Sciatic nerve (tissue), 2 donors: ENCODE data around the gene ADM5. TPM values are rescaled to one million over a fixed set of nuclear protein-coding genes. Genes with fewer than 3 reads are reported as not detected.
A peak's percentile ranks its signal among the peaks of the same experiment; 100 is the strongest.

Source experiments
- ATAC-seq: fragments of 200-7000 bp; cut with Tn5 transposase; one replicate; pipeline ENCODE4 v1.9.1; 2020; ENCODE audit warnings: mild to moderate bottlenecking, moderate library complexity
- DNase-seq: peaks from one replicate; pipeline ENCODE4 v3.0.0-alpha.2; 2020; ENCODE audit warnings: low spot score
- intact Hi-C: fragments of 100-400 bp; cut with DNase I; formaldehyde crosslinking; loops from one replicate; pipeline ENCODE4 v1.14.2; 2022
- total RNA-seq: library from RNA; stranded (reverse); fragmentation: NEBNext Ultra II Directional; extraction: Animal tissue kit (Norgen Biotek cat#: 25700); gene quantifications from one replicate; pipeline ENCODE4 v1.2.1, GENCODE V29; 2021
- donor health status: DM: no; HTN: no; CAD: no.
- donor health status: DM: no; HTN: no; CAD: no.

The ADM5 gene
- total RNA-seq, 1 donor from 2014 or later, result 3.7 TPM

DNA sequence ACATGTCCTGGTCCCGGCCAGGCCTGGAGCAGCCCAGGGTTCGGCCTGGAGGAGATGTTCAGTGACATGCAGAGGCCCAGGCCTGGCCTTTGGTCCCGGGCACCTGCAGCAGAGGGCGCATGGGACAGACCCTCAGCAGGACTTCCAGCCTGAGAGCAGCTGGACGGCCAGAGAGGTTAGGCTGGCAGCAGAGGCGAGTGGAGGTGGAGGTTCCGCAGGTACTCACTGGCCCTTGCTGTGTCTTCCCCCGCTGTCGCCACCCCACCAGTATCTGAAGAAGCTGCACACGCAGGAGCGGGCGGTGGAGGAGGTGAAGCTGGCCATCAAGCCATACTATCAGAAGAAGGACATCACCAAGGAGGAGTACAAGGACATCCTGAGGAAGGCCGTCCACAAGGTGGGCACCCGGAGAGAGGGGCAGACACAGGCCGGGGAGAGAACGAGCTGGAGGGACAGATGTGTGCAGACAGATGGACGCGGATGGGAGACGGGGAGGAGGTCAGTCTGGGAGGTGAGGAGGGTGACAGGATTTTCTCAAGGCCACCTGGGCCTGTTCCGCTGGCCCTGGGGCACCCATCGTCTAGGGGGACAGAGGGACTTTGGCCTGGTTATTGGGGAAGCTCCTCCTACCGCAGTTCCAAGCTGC lies 31.8 kb upstream of the ADM5 start:
- intact Hi-C loops, result no loop called here
- DNase-seq, result no peak
- no peak for ATAC-seq

DNA sequence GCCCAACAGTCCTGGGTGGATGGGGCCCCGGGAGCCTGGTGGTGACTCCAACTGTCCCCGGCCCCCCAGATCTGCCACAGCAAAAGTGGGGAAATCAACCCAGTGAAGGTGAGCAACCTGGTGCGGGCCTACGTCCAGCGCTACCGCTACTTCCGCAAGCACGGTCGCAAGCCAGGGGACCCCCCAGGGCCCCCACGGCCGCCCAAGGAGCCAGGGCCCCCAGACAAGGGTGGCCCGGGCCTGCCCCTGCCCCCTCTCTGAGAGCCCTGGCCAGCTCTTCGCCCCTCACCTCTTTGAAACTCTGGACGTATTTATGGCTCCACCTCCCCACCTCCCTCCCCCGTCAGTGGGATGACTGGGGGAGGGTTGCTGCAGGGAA lies 31.3 kb upstream of the ADM5 start:
- DNase-seq (no peak), ATAC-seq (no peak)
- intact Hi-C loops, result no loop called here

DNA sequence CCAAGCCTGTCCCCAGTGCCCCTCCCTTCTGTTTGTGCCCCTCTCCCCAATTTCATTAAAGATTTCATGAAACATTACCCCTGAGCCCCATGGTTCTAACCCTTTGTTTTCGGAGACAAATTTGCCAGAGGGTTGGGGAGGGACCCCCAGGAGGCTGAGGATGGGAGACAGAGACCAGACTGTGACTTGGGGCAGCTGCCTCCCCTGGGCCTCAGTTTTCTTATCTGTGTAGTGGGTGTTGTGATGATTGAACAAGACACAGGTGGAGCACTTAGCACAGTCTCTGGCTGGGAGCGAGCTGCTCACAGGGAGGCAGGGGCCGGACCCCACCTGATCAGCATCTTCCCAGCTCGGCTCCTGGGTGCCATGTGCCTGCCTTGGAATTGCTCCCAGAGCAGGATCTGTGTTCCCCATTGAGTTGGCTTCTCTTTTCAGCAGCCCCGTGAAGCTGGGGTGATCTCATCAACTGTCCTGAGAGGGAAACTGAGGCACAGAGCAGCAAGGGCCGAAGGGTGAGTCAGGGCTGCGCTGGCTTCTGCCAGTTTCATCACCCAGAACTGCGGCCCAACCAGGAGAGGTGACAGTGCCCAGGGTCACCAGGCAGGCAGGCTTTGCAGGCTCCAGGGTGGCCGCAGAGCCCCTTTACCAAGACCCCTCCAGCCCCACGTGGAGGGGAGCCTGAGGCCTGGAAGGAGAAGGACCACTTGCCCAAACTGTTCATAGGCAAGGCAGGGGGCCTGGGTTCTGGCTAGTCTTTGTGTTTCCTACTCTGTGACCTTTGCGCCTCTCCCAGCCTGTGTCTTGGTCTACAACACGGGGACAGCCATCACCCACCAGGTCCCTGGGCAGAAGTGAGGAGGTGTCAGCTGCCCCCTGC lies 30.6 kb upstream of the ADM5 start:
- intact Hi-C loops, result no loop called here
- DNase-seq, result no peak

DNA sequence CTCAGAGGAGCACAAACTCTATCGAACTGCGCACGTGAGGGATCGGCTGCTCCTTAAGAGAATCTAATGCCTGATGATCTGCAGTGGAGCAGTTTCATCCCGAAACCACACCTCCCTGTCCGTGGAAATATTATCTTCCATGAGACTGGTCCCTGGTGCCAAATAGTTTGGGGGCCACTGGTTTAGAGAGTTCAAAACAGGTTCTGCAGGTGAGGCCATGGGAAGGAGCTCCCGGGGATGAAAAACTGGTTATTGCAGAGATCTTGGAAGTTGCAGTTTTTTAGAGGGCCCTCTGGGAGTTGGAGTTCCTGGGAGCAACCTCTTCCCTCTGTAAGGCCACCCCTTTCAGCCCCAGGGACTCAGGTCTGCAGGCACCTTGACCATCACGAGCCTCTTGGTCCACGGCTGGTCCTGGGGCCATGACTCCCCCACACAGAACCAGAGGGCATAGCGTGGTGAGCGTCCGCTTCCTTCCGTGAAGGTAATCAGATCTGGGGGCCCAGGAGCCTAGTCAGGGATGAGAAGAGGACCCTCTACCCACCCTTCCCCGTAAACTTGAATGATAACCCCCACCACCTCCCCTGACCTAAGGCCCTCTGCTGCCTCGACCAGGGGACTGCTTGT lies 28.9 kb upstream of the ADM5 start:
- intact Hi-C loops, result no loop called here
- no peak for ATAC-seq
- DNase-seq, result no peak

More for the DNA sequence above, 30.6 kb upstream of the ADM5 start:
- no peak for ATAC-seq

DNA sequence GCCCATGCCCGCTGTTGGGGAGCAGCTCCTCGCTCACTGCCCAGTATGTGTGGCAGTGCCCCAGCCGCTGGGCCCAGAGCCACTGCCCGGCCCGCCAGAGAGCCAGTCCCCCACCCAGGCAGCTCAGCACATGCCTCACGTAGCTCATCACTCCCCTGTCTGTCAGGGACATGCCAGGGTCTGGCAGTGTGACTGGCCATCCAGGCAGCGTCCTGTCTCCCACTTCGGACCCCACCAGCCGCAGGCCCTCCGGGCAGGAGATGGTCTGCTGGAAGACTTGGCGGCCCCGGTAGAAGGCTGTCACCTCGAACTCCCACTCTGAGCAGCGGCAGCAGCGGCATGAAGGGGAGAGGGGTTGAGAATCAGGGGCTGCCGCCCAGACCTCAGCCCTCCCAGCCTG lies 27.4 kb upstream of the ADM5 start:
- intact Hi-C loops, result no loop called here

DNA sequence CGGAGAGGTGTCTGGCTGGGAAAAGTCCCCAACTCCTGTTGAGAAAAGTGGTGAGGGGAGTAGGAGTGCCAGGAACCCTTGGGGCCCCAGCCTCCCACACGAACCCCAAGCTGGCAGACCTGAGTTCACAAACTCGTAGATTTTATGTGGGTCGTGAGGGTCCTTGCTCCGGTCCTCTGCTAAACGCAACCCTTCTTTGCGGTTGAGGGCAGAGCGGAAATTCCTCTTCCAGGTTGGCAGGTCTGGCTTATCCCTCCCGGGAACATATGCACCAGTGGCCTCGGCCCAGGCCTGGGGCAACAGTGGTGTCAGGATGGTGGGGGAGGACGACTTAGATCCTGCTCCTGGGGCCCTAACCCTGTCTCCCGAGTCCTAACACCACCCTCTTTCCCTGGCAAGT lies 26.2 kb upstream of the ADM5 start:
- ATAC-seq (no peak), DNase-seq (no peak)
- intact Hi-C loops, result no loop called here

More for the DNA sequence above, 27.4 kb upstream of the ADM5 start:
- DNase-seq (no peak), ATAC-seq (no peak)

DNA sequence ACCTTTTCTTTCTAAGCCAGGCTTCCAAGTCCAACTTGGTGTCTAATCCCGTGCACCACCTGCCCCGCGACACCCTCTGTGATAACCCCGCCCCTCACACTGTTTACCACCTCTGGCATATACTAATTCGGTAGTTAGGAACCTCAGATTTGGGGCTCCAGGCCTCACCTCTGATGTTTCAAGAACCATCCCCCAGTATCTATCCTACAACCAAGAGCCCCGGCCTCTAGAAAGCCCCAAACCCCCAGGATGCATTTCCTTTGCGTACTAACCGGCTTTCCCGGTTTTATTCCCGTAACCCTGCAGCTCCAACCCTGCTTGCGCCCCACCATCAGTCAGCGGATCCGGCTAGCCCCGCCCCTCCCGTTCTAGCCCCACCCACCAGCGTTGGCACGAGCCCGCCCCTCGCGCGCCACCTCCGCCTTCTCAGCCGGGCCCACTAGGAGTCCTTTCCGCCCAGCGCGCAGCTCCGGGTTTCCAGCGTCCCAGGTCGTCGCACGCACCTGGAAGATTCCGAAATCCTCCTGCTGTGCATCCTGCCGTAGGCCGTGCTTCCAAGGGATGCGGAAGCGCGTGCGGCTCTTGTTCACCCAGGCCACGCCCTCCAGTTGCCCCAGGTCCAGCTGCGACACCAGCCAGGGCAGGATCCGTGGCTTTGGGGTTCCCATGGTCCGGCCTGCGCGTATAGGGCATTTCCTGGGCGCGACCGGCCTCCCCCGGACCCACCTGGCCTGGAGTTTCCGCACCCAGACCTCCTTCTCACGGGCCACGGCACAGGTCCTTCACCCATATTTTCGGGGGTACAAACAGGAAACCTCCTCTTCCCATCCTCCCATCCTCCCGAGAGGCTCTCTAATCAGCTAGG lies 25.0 kb upstream of the ADM5 start:
- peak; percentile 97 for DNase-seq
- intact Hi-C loops, result loop anchor here (5.0 kb wide), 1 partner anchor 212 kb away; the partner anchor contains the start of genes ALDH16A1 and PIH1D1
- ATAC-seq, result peak; percentile 86

DNA sequence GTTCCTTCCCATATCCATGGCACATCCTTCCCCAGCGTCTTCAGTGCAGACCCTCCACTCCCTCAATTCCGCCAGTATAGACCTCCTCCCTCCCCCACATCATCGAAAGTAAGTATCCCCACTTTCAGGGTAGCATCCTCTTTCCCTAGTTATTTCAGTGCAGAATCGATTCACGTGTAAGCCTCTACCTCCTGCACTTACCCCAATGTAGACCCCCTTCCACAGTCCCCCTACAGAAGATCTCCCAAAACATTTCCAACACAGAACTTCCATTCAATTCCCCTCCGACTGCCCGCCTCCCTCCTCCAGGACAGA lies 24.4 kb upstream of the ADM5 start:
- ATAC-seq (peak; percentile 1), DNase-seq (no peak)
- intact Hi-C loops, result loop anchor here (5.0 kb wide), 1 partner anchor 213 kb away; the partner anchor contains the start of genes ALDH16A1 and PIH1D1

DNA sequence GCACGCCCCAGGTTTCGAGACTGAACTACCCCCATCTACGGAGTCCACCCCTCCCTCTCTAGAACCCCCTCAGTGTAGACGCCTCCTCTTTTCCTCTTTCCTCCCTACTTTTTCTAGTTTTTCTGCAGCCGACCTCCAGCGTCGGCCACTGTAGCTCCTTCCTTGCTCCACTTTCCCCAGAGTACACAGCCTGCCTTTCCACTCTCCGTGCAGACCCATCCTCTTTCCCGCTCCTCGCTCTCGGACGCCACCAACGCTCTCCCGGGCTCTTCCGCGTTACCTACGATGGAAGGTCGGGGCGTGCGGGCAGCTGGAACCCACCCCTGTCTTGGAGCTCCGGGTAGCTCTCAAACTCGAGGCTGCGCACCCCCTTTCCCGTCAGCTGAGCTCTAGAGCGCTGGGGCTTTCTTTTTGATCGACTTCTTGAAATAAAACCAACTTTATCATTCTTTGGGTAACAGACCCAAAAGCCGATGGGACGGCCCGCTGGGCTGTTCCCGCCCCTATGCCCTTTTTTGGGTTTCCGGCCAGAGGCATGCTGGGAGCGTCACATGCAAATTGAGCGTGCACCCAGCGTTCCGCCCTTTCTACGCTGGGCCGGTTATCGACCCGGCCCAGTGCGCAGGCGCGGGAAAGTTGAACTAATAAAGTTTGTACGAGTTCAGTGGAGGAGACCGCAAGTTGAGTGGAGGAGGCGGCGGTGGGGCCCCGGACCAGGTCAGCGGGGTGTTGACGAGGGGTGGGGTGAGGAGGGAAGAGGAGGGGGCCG lies 23.9 kb upstream of the ADM5 start, which contains the start of the genes BCL2L12 and IRF3:
TSS of gene BCL2L12 (plus strand) at position 583 of the 769 bp plus-strand sequence. CDS start 760 bp downstream, outside the sequence.
TSS of gene IRF3 (minus strand) at position 507 of the 769 bp plus-strand sequence. CDS start 1,019 bp downstream, outside the sequence.
- ATAC-seq, result peak; percentile 97
- peak; percentile 100 for DNase-seq
- intact Hi-C loops, result loop anchor here (5.0 kb wide), 1 partner anchor 213 kb away; the partner anchor contains the start of genes ALDH16A1 and PIH1D1

DNA sequence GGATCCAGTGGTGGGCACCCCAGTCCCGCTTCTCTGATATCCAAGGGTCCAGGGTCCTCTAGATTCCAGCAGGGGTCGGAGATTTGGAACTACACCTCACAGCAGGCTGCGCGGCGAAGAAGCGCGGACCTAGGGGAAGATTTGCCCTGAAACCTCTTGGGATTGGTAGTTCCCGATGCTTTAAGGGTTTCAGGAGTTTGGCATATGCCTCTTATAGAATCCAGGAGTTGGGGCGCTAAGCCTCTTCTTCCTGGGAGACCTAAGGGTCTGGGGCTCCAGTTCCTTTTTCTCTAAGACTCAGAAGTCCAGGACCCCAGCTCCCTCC lies 23.3 kb upstream of the ADM5 start:
- DNase-seq, result no peak
- ATAC-seq, result no peak
- intact Hi-C loops, result loop anchor here (5.0 kb wide), 1 partner anchor 214 kb away; the partner anchor contains the start of genes ALDH16A1 and PIH1D1

DNA sequence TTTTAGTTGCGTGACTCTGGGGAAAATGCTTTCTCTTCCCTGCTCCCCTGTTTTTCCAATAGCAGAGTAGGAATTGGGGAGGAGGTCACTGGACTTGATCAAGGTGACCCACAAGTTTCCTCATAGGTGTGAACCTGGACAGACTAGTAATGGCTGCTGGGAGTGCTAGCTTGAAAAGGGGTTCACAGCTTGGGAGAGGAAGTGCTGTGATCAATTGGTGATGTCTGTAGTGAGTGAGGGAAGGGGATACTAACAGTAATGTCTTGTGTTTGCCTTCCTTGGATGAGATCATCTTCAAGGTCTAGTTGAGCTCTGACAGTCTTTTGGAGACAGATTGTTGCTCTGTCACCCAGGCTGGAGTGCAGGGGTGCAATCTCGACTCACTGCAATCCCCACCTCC lies 21.9 kb upstream of the ADM5 start:
- ATAC-seq (no peak), DNase-seq (no peak)
- intact Hi-C loops, result loop anchor here (5.0 kb wide), 1 partner anchor 215 kb away; the partner anchor contains the start of genes ALDH16A1 and PIH1D1

DNA sequence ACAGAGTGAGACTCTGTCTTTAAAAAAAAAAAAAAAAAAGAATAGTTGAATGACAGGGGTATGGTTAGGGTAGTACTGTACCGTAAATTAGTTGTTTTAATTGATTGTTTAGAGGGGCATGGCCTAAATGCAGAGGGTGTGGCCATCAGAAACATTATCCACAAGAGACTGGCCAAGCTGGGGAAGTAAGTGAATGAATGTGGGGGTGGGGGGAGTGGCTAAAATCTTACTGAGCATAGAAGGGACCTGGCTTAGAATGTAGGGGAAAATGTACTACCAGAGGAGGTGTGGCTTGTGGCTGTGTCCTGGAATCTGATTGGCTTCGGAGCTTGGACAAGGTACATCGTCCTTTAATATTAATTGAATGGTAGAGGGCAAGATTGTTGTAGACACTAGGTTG lies 19.9 kb upstream of the ADM5 start:
- intact Hi-C loops, result loop anchor here (5.0 kb wide), 1 partner anchor 217 kb away; the partner anchor contains the start of genes ALDH16A1 and PIH1D1
- ATAC-seq (no peak), DNase-seq (no peak)

DNA sequence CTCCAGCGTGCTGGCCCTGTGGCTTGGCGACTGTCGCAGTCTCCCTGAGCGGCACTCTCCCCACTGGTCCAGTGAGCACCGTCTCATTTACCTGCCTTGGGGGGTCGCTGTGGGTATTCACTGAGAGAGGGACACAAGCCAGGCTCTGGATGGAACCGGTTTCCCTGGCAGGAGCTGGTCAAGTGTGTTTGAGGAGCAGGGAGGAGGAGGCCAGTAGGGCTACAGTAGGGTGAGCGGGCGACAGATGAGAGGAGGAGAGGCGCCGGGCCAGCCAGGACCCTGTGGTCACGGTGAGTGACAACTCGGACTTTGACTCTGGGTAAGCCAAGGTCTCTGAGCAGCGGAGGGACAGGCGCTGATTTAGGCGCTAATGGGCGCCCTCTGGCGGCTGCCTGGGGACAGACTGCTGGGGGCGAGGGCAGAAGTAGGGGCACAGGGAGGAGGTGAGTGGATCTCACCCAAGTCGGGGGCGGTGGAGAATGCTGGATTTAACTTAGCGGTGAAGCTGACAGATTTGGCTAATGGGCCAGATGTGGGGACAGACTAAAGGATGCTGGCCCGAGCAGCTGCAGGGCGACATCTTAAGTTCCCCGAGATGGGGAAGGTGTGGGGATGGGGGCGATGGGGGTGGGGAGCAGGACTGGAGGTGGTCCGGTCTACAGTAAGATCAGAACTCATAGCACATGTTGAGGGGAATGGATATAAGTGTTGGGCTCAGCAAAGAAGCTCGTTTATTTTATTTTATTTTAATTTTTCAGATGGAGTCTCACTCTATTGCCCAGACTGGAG lies 17.1 kb upstream of the ADM5 start:
- DNase-seq (peak; percentile 87), ATAC-seq (no peak)
- intact Hi-C loops, result loop anchor here (10.0 kb wide), 1 partner anchor 88 kb away; the partner anchor contains the start of genes NOSIP and PRRG2

DNA sequence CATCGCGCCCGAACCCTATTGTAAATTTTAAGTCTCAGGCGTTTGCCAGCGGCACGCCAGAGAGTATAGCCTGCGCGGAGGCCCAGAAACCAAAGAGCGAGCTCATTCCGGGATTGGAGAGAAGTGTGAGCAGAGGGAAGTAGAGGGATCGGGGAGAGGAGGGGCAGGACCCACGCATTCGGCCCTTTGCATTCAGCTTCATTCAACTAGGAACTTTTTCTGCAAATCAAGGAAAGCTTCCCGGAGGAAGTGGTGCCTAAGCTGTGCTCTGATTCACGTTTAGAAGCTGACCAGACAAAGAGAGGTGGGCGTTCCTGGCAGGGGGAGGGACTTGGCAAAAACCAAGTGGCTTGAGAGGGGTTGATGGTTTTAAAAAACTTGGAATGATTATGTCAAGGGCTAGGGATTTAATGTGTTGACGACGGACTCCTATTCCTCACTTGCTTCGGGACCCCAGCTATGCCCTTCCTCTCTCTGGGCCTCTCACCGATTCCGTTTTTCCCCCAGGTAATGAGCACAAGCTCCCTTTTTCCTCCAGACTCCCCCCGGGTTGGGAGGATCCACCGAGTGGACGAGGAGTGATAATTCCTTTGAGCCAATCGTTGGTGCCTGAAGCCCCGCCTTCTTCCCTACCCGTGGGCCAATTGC lies 13.1 kb upstream of the ADM5 start:
- intact Hi-C loops, result loop anchor here (10.0 kb wide), 1 partner anchor 91 kb away; the partner anchor contains the start of genes NOSIP and PRRG2
- ATAC-seq (peak; percentile 65), DNase-seq (peak; percentile 91)

DNA sequence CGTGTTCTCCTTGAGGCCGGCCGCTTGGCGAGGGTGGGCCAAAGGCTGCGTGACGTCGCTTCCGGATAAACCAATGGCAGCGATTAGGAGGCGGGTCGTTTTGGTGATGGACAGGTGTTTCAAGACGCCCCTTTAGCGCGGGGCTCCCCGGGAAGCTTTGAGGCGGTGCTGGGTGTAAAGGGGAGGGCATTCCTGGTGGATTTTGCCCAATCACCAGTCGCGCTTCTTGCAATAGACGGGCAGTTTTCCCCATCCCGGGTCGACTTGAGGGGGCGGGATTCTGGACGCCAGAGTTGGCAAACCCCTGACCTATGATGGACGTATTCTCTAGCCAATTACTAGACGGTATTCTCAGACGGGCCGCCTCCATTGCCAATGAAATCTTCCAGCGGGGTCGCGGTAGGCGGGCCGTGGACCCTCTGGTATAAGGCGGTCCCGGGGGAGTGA lies 12.6 kb upstream of the ADM5 start:
- peak; percentile 100 for DNase-seq
- peak; percentile 92 for ATAC-seq
- intact Hi-C loops, result loop anchor here (10.0 kb wide), 1 partner anchor 92 kb away; the partner anchor contains the start of genes NOSIP and PRRG2

DNA sequence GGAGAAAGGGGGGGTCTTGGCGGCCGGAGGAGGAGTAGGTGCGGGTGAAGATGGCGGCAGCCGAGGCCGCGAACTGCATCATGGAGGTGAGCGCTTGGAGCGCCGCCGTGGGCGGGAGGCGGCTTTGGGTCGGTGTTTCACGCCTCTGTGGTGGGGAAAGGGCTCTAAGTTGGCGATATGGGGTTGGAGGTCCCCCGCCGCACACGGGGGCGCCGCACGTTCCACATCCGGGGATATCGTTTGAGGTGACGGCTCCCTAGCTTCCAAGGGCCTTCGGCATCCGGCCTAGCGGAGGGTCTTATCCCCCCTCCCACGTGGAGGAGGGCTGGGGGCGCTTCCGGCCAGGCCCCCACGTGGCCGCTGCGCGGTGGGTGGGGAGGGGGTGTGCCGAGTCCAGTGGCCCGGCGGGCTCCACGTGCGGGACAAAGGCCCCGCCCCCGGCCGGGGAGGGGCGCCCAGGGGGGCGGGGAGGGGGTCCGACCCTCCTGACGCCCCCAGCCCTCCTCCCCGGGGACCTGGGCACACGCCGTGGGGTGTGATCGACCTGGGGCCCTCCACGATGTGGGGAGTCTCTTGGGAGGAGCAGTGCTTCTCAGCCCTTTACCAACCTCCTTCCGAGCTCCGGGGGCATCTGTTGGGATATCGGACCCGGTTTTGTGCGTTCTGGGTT lies 12.0 kb upstream of the ADM5 start, which contains the start of gene PRMT1:
TSS of gene PRMT1 (plus strand) at position 41 of the 670 bp plus-strand sequence. CDS start at position 51, 10 bp downstream.
- intact Hi-C loops, result loop anchor here (10.0 kb wide), 1 partner anchor 93 kb away; the partner anchor contains the start of genes NOSIP and PRRG2
- ATAC-seq (peak; percentile 6), DNase-seq (peak; percentile 83)
